Measurements from ENCODE around the gene ASH1L. TPM values are rescaled to one million over a fixed set of nuclear protein-coding genes. Genes with fewer than 3 reads are reported as not detected.

ASH1L gene
- total and polyA plus RNA-seq, 9 of the 15 experiments (the other 6 are each of a cell fraction or from before 2014, with no cell fraction given) = 2.0 to 23.3 (median 14.6) TPM

DNA sequence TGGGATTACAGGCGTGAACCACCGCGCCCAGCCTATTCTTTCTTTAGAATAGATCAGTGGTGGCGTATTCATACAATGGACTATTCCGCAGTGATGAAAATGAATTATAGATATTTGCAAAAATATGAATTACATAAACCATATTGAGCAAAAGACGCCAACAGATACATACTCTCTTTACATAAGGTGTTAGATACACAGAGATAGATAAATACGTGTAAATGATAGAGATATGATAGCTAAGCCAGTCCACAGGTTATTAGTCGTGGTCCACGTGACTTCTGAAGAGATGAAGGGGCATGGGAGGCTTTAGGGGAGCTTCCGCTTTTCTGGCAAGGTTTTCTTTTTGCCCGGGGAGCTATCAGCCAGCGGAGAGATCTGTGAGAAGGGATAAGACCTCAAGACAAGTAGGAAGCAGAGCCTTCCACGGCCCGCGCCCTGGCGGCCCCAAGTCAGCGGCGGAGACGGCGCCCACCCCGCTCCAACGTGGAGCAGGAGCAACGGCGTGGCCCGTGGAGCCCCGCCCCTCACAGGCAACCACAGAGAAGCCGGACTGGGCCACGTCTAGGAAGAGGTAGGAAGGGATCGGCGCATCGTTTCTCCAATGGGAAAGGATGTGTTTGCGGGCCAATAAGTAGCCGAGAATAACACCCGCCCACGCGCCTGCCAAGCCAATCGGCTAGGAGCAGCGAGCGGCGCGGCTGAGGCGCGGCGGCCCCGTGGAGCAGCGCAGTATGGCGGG lies 47.1 kb upstream of the ASH1L start, which contains the start of gene MSTO1 (continued):
- TF ChIP-seq NFYB (IDR thresholded peaks at IDR 0.05; ENCODE audit: extremely low read depth, insufficient read length) (peak; percentile 25), SAP30 (IDR thresholded peaks at IDR 0.05; ENCODE audit: borderline replicate concordance, insufficient read depth, low read depth, low read length, poor library complexity, severe bottlenecking) (peak; percentile 51), YBX1 (IDR thresholded peaks at IDR 0.05) (no peak), ZNF583 (CRISPR knock-in tag; IDR thresholded peaks at IDR 0.05) (no peak), CCAR2 (IDR thresholded peaks at IDR 0.05; ENCODE audit: low read depth, low read length) (no peak), HNRNPK (IDR thresholded peaks at IDR 0.05; ENCODE audit: low read depth, low read length, poor library complexity, severe bottlenecking) (no peak)
- TF ChIP-seq, protein P1, sequence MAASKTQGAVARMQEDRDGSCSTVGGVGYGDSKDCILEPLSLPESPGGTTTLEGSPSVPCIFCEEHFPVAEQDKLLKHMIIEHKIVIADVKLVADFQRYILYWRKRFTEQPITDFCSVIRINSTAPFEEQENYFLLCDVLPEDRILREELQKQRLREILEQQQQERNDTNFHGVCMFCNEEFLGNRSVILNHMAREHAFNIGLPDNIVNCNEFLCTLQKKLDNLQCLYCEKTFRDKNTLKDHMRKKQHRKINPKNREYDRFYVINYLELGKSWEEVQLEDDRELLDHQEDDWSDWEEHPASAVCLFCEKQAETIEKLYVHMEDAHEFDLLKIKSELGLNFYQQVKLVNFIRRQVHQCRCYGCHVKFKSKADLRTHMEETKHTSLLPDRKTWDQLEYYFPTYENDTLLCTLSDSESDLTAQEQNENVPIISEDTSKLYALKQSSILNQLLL (CRISPR knock-in tag; IDR thresholded peaks at IDR 0.05; ENCODE audit: borderline replicate concordance) = no peak

DNA sequence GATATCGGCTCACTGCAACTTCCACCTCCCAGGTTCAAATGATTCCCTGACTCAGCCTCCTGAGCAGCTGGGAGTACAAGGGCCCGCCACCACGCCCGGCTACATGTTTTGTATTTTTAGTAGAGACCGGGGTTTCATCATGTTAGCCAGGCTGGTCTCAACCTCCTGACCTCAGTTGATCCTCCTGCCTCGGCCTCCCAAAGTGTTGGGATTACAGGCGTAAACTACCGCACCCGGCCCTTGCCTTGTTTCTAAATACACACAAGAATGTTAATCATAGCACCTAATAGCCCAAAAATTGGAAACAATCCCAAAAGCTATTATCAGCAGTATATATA lies 46.3 kb upstream of the ASH1L start:
- H3K9ac ChIP-seq (ENCODE audit: insufficient read depth in 1 of 2, low read depth in 2 of 2, low read length in 2 of 2) = no peak overlapping the region
- in situ Hi-C loops (cut with MboI) (no loop called here), intact Hi-C loops (cut with micrococcal nuclease) (loop anchor here (5.0 kb wide), 1 partner anchor 38 kb away; no protein-coding TSS in a partner anchor)
- no peak overlapping the region for H3K4me2 ChIP-seq (ENCODE audit: insufficient read depth, low read length)
- BruUV-seq (replicated peaks) = no TSS peak
- no peak for FAIRE-seq
- H3K27me3 ChIP-seq (ENCODE audit: control insufficient read depth in 2 of 2, insufficient read depth in 2 of 2, low read length in 2 of 2) = no peaks in the 10 kb centered on the region
- no peak overlapping the region for H3K4me3 ChIP-seq
- no peak for DNase-seq (ENCODE audit: extremely low read depth in 1 of 4, low spot score in 3 of 4)
- H3K9me3 ChIP-seq (replicated peaks; ENCODE audit: control insufficient read depth, insufficient read depth, low read depth, low read length) = no peaks in the 10 kb centered on the region
- H3K36me3 ChIP-seq (ENCODE audit: control insufficient read depth, insufficient read depth, low read length) = peaks cover 15% of the 10 kb centered on the region; the same call in 2 of the 3 replicates
- 0 out of 2 replicates have a peak overlapping the region, but pooled peaks have one; percentile 31 for H2AFZ ChIP-seq (ENCODE audit: low read depth, low read length)
- H3K4me1 ChIP-seq (replicated peaks in 1 of 2; ENCODE audit: control insufficient read depth in 2 of 2, insufficient read depth in 2 of 2, low read length in 2 of 2) = peaks cover 0 to 13% of the 10 kb centered on the region in 2 experiments; a peak in 2 of 5 replicates
- CTCF ChIA-PET (ENCODE audit: low intra/inter-chr PET ratio) = no interaction called here
- 0 out of 3 replicates have a peak overlapping the region, but pooled peaks have one; percentile 13 for H3K27ac ChIP-seq (ENCODE audit: extremely low read depth, low read depth, low read length)
- peaks cover 4% of the 10 kb centered on the region; the same call in 2 of the 3 replicates for H3K79me2 ChIP-seq (ENCODE audit: control insufficient read depth, insufficient read depth, low read length)
- ATAC-seq = no peak
- H4K20me1 ChIP-seq (replicated peaks; ENCODE audit: control insufficient read depth, insufficient read depth, low read length) = no peaks in the 10 kb centered on the region
- POLR2A ChIA-PET = interaction anchor here (1.0 kb wide), 1 partner anchor 14 kb away, joined by 5 read pairs; no protein-coding TSS in a partner anchor
- TF ChIP-seq, protein P2, sequence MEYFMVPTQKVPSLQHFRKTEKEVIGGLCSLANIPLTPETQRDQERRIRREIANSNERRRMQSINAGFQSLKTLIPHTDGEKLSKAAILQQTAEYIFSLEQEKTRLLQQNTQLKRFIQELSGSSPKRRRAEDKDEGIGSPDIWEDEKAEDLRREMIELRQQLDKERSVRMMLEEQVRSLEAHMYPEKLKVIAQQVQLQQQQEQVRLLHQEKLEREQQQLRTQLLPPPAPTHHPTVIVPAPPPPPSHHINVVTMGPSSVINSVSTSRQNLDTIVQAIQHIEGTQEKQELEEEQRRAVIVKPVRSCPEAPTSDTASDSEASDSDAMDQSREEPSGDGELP (CRISPR knock-in tag; IDR thresholded peaks at IDR 0.05; ENCODE audit: borderline replicate concordance) = peak; percentile 12; the same call in 1 of the 2 replicates
- TF ChIP-seq MECOM (CRISPR knock-in tag; IDR thresholded peaks at IDR 0.05) (no peak), ZNF717 (CRISPR knock-in tag; IDR thresholded peaks at IDR 0.05) (no peak), DPF2 (IDR thresholded peaks at IDR 0.05) (no peak), MBD2 (IDR thresholded peaks at IDR 0.05; ENCODE audit: borderline replicate concordance, low read depth) (no peak), ETV6 (IDR thresholded peaks at IDR 0.05; ENCODE audit: borderline replicate concordance in 1 of 2, low read depth in 2 of 2, low read length in 1 of 2) (no peak), ETV6 (CRISPR knock-in tag; IDR thresholded peaks at IDR 0.05; ENCODE audit: borderline replicate concordance) (no peak)
- TF ChIP-seq, protein P3, sequence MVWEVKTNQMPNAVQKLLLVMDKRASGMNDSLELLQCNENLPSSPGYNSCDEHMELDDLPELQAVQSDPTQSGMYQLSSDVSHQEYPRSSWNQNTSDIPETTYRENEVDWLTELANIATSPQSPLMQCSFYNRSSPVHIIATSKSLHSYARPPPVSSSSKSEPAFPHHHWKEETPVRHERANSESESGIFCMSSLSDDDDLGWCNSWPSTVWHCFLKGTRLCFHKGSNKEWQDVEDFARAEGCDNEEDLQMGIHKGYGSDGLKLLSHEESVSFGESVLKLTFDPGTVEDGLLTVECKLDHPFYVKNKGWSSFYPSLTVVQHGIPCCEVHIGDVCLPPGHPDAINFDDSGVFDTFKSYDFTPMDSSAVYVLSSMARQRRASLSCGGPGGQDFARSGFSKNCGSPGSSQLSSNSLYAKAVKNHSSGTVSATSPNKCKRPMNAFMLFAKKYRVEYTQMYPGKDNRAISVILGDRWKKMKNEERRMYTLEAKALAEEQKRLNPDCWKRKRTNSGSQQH (CRISPR knock-in tag; IDR thresholded peaks at IDR 0.05) = no peak
- WGBS (ENCODE audit: insufficient coverage, low coverage, missing lambda C conversion rate) = 96% methylated on average over 9 of the region's 9 CpGs
- no peaks in the 10 kb centered on the region for H3K9me1 ChIP-seq (ENCODE audit: control insufficient read depth, insufficient read depth, low read length)
